ENCODE data around the gene FSIP1. TPM values are rescaled to one million over a fixed set of nuclear protein-coding genes. Genes with fewer than 3 reads are reported as not detected.

Gene FSIP1
- total and polyA plus RNA-seq, 9 of the 15 experiments (the other 6 are each of a cell fraction or from before 2014, with no cell fraction given): 0.07 to 0.51 (median 0.29) TPM

- 1% methylated on average over 4 of the region's 4 CpGs for WGBS (ENCODE audit: insufficient coverage, low coverage, missing lambda C conversion rate)
- TF ChIP-seq ELF1 (tag; IDR thresholded peaks at IDR 0.05) (no peak), RNF219 (CRISPR knock-in tag; IDR thresholded peaks at IDR 0.05) (no peak), ATF2 (CRISPR knock-in tag; IDR thresholded peaks at IDR 0.05) (no peak), KAT7 (CRISPR knock-in tag; IDR thresholded peaks at IDR 0.05; ENCODE audit: borderline replicate concordance) (no peak), KDM2B (CRISPR knock-in tag; IDR thresholded peaks at IDR 0.05) (no peak), FUS (optimal IDR thresholded peaks at IDR 0.05; ENCODE audit: low read depth, low read length) (no peak), GTF3C2 (IDR thresholded peaks at IDR 0.05; ENCODE audit: borderline replicate concordance, extremely low read depth, insufficient read length) (no peak), IRF2 (CRISPR knock-in tag; IDR thresholded peaks at IDR 0.05) (no peak), ZFPM2 (CRISPR knock-in tag; IDR thresholded peaks at IDR 0.05) (no peak), RBM34 (IDR thresholded peaks at IDR 0.05; ENCODE audit: borderline replicate concordance, insufficient read depth, low read length) (no peak), ZNF121 (CRISPR knock-in tag; conservative IDR thresholded peaks at IDR 0.05) (no peak), SNIP1 (IDR thresholded peaks at IDR 0.05; ENCODE audit: low read depth) (no peak), ZFP1 (CRISPR knock-in tag; IDR thresholded peaks at IDR 0.05) (no peak), U2AF1 (optimal IDR thresholded peaks at IDR 0.05; ENCODE audit: low read depth, low read length) (no peak)
- TF ChIP-seq, protein P1, sequence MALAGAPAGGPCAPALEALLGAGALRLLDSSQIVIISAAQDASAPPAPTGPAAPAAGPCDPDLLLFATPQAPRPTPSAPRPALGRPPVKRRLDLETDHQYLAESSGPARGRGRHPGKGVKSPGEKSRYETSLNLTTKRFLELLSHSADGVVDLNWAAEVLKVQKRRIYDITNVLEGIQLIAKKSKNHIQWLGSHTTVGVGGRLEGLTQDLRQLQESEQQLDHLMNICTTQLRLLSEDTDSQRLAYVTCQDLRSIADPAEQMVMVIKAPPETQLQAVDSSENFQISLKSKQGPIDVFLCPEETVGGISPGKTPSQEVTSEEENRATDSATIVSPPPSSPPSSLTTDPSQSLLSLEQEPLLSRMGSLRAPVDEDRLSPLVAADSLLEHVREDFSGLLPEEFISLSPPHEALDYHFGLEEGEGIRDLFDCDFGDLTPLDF (CRISPR knock-in tag; IDR thresholded peaks at IDR 0.05): no peak
Measured at GRCh38 chr15:39555885-39556284, 226.8 kb downstream of the FSIP1 start.

More at GRCh38 chr15:39555885-39556284, 226.8 kb downstream of the FSIP1 start:
- in situ Hi-C loops (cut with MboI) (no loop called here), intact Hi-C loops (cut with micrococcal nuclease) (no loop called here)
- DNase-seq (ENCODE audit: extremely low read depth in 1 of 4, low spot score in 3 of 4) (no peak), ATAC-seq (no peak), FAIRE-seq (no peak)
- H3K27me3 ChIP-seq (ENCODE audit: control insufficient read depth in 2 of 2, insufficient read depth in 2 of 2, low read length in 2 of 2): peaks cover 10 to 16% of the 10 kb centered on the region in 2 experiments; a peak in 4 of 5 replicates
- no peak overlapping the region for H3K4me3 ChIP-seq
- ChIA-PET POLR2A (interaction anchor here (0.6 kb wide), 1 partner anchor 160 kb away, joined by 3 read pairs; no protein-coding TSS in a partner anchor), CTCF (ENCODE audit: low intra/inter-chr PET ratio) (no interaction called here)
- H3K79me2 ChIP-seq (ENCODE audit: control insufficient read depth, insufficient read depth, low read length): no peaks in the 10 kb centered on the region
- H3K9me3 ChIP-seq (replicated peaks; ENCODE audit: control insufficient read depth, insufficient read depth, low read depth, low read length): no peaks in the 10 kb centered on the region
- BruUV-seq (replicated peaks): no TSS peak
- no peak overlapping the region for H3K9ac ChIP-seq (ENCODE audit: insufficient read depth in 1 of 2, low read depth in 2 of 2, low read length in 2 of 2)
- H3K4me2 ChIP-seq (ENCODE audit: insufficient read depth, low read length): no peak overlapping the region
- no peaks in the 10 kb centered on the region for H4K20me1 ChIP-seq (replicated peaks; ENCODE audit: control insufficient read depth, insufficient read depth, low read length)
- no peaks in the 10 kb centered on the region for H3K9me1 ChIP-seq (ENCODE audit: control insufficient read depth, insufficient read depth, low read length)
- H3K4me1 ChIP-seq (replicated peaks in 1 of 2; ENCODE audit: control insufficient read depth in 2 of 2, insufficient read depth in 2 of 2, low read length in 2 of 2): no peaks in the 10 kb centered on the region
- H3K36me3 ChIP-seq (ENCODE audit: control insufficient read depth, insufficient read depth, low read length): no peaks in the 10 kb centered on the region
- H2AFZ ChIP-seq (ENCODE audit: low read depth, low read length): no peak overlapping the region
- H3K27ac ChIP-seq (ENCODE audit: extremely low read depth, low read depth, low read length): no peak overlapping the region

Data from K562 (cell line).